PFSK-1 (cell line): ENCODE results near the gene ZDHHC12.

Source experiments
- POLR2AphosphoS5 ChIP-seq: IDR thresholded peaks from 2 replicates; pipeline ENCODE4 v1.6.1; 2012; ENCODE audit warnings: low read depth, mild to moderate bottlenecking, control low read depth, low read length, moderate library complexity
- SIN3A ChIP-seq: IDR thresholded peaks from 2 replicates; pipeline ENCODE4 v1.6.1; 2012; ENCODE audit warnings: mild to moderate bottlenecking, low read length, moderate library complexity, borderline replicate concordance; ENCODE audit not compliant: insufficient read depth
- TAF1 ChIP-seq: IDR thresholded peaks from 2 replicates; pipeline ENCODE4 v1.6.1; 2012; ENCODE audit warnings: low read length, control low read depth, borderline replicate concordance; ENCODE audit not compliant: insufficient read depth
- TF ChIP-seq, protein P1 (sequence below), 2 experiments: IDR thresholded peaks; 2 replicates each; pipeline versions ENCODE4 v1.6.1 to v1.8.0; 2011 to 2012; ENCODE audit warnings: low read depth in 2 of 2, low read length in 2 of 2, control low read depth in 1 of 2, inconsistent platforms in 1 of 2, mild to moderate bottlenecking in 1 of 2, moderate library complexity in 1 of 2; ENCODE audit not compliant: insufficient read depth in 1 of 2

DNA sequence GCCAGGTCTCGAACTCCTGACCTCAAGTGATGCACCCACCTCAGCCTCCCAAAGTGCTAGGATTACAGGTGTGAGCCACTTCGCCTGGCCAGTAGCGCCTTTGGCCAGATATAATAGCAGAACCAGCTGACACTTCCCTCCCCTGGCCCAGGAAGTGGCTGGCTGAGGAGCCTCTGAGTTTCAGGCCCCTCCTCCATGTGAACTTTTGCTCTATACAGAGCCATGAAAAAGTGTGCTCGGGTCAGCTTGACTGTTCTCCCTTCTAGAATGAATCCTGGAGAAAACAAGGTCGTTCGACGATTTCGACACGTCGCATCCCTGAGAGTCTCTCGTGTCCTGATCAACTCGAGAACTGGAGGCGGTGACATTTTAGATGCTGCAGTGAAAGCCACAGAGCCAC, 8.6 kb upstream of the ZDHHC12 start:
- TF ChIP-seq SIN3A, result no peak
- TF ChIP-seq, protein P1, sequence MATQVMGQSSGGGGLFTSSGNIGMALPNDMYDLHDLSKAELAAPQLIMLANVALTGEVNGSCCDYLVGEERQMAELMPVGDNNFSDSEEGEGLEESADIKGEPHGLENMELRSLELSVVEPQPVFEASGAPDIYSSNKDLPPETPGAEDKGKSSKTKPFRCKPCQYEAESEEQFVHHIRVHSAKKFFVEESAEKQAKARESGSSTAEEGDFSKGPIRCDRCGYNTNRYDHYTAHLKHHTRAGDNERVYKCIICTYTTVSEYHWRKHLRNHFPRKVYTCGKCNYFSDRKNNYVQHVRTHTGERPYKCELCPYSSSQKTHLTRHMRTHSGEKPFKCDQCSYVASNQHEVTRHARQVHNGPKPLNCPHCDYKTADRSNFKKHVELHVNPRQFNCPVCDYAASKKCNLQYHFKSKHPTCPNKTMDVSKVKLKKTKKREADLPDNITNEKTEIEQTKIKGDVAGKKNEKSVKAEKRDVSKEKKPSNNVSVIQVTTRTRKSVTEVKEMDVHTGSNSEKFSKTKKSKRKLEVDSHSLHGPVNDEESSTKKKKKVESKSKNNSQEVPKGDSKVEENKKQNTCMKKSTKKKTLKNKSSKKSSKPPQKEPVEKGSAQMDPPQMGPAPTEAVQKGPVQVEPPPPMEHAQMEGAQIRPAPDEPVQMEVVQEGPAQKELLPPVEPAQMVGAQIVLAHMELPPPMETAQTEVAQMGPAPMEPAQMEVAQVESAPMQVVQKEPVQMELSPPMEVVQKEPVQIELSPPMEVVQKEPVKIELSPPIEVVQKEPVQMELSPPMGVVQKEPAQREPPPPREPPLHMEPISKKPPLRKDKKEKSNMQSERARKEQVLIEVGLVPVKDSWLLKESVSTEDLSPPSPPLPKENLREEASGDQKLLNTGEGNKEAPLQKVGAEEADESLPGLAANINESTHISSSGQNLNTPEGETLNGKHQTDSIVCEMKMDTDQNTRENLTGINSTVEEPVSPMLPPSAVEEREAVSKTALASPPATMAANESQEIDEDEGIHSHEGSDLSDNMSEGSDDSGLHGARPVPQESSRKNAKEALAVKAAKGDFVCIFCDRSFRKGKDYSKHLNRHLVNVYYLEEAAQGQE (IDR thresholded peaks at IDR 0.05; ENCODE audit: insufficient read depth in 1 of 2, low read depth in 2 of 2, low read length in 2 of 2), result no peak
- no peak for TF ChIP-seq POLR2AphosphoS5
- TF ChIP-seq TAF1, result no peak
